Activated naive CD8-positive, alpha-beta T cell treated with anti-CD3 and anti-CD28 coated beads, Interleukin-2, amount 50 U/mL, for 24 hours (primary cell): ENCODE data around the gene RASA4B.
A peak's percentile ranks its signal among the peaks of the same experiment; 100 is the strongest.

Experiments used
- ATAC-seq: fragments of 150-1000 bp; cut with Tn5 transposase; one replicate; pipeline ENCODE4 v1.10.0; 2021
- DNase-seq: peaks from one replicate; pipeline ENCODE4 v3.0.0; 2021
- H3K27ac Mint-ChIP-seq: one replicate; pipeline ENCODE4 v1.8.0; 2021; ENCODE audit warnings: mild to moderate bottlenecking, mixed read lengths
- H3K27me3 Mint-ChIP-seq: one replicate; pipeline ENCODE4 v1.8.0; 2021; ENCODE audit warnings: mixed read lengths
- H3K36me3 Mint-ChIP-seq: one replicate; pipeline ENCODE4 v1.8.0; 2021; ENCODE audit warnings: low read depth, mixed read lengths
- H3K4me1 Mint-ChIP-seq: one replicate; pipeline ENCODE4 v1.8.0; 2021; ENCODE audit warnings: mixed read lengths
- H3K4me3 Mint-ChIP-seq: one replicate; pipeline ENCODE4 v1.8.0; 2021; ENCODE audit warnings: mild to moderate bottlenecking, moderate library complexity, mixed read lengths
- H3K9me3 Mint-ChIP-seq: one replicate; pipeline ENCODE4 v1.8.0; 2021; ENCODE audit warnings: mixed read lengths

Gene RASA4B

DNA sequence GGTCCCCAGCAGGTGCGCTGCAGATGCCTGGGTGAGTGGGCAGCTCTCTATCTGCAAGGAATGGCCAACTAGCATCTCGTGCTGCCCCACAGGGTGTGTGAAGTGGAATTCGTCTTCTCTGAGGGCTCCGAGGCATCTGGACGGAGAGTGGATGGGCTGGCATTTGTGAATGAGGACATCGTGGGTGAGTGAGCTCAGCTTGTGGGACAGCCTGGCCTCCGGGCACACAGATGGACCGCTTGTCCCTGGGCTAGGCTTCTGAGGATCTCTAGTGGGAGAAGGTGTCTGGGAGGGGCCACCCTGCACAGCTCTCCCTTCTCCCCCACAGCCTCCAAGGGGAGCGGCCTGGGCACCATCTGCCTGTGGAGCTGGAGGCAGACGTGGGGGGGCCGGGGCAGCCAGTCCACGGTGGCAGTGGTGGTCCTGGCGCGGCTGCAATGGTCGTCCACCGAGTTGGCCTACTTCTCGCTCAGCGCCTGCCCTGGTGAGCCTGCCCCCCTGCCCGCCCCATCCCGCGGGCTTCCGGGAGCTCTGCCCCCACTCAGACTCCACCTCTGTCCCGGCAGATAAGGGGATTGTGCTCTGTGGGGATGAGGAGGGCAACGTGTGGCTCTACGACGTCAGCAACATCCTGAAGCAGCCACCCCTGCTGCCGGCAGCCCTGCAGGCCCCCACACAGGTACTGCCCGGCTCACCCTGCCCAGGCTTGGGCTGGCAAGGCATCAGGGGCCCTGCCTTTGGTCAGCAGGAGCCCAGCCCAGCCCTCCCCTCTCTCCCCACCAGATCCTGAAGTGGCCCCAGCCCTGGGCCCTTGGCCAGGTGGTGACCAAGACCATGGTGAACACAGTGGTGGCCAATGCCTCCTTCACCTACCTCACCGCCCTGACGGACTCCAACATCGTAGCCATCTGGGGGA lies 45.2 kb downstream of the RASA4B start:
- Mint-ChIP-seq H3K27me3 (no peaks in the 10 kb centered on the region), H3K4me3 (no peak overlapping the region), H3K4me1 (no peaks in the 10 kb centered on the region), H3K9me3 (no peaks in the 10 kb centered on the region), H3K36me3 (no peaks in the 10 kb centered on the region), H3K27ac (no peak overlapping the region)
- DNase-seq (no peak), ATAC-seq (no peak)

DNA sequence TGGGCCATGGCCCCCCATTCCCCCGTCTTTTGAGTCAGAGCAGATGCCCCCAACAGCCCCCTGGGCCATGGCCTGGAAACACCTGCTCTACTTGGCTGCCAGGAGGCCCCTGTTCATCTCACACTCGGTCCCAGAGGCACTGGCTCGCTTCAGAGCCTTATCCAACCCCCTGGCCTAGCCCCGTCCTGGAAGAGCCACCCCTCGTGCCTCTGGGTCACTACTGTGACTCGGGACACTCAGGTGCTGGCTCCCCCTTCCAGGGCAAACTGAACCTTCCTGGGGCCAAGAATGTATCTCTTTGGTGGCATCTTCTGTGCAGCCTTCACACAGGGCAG lies 45.8 kb downstream of the RASA4B start:
- ATAC-seq (no peak), DNase-seq (no peak)
- Mint-ChIP-seq H3K27me3 (no peaks in the 10 kb centered on the region), H3K4me1 (peaks cover 2% of the 10 kb centered on the region), H3K36me3 (peaks cover under 1% of the 10 kb centered on the region), H3K9me3 (no peaks in the 10 kb centered on the region), H3K4me3 (no peak overlapping the region), H3K27ac (no peak overlapping the region)

DNA sequence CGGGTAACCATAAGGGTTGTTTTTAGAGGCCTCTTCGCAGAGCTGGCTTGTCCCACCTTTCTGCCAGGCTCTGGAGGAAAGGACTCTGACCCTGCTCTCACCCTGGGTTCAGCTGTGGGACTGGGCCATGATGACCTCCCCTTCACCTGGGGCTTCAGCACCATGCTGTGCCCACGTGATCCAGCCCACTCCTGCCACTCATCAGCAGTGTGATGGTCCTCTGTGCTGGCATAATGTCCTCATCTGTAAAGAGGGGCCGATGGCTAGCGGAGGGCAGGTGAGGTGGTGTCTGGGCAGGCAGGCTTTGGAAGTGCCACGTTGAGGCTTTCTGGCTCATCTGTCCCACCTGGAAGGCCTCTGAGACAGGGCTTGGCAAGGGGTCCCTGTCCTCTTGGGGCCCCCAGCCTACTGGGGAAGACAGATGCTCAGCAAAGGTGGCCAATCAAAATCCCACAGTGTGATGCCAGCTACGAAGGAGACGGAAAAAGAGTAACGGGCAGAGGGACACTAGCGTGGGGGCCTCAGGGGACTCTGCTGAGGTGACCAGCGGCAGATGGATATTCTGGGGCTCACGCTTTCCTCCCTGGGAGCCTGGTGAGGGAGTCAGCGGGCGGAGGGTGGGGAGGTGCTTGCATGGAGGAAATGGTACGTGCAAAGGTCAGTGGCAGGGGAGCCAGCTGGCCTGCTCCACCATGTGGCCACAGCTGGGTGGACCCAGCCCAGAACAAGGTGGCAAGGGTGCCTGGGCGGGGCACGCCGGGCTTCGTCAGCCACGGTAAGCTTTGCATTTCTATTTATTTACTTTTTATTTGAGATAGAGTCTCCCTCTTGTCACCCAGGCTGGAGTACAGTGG lies 47.4 kb downstream of the RASA4B start:
- no peaks in the 10 kb centered on the region for H3K9me3 Mint-ChIP-seq
- peaks cover 16% of the 10 kb centered on the region for H3K4me1 Mint-ChIP-seq
- no peak for ATAC-seq
- H3K36me3 Mint-ChIP-seq = peaks cover 4% of the 10 kb centered on the region
- H3K27me3 Mint-ChIP-seq = no peaks in the 10 kb centered on the region
- DNase-seq = no peak
- no peak overlapping the region for H3K27ac Mint-ChIP-seq
- H3K4me3 Mint-ChIP-seq = no peak overlapping the region

DNA sequence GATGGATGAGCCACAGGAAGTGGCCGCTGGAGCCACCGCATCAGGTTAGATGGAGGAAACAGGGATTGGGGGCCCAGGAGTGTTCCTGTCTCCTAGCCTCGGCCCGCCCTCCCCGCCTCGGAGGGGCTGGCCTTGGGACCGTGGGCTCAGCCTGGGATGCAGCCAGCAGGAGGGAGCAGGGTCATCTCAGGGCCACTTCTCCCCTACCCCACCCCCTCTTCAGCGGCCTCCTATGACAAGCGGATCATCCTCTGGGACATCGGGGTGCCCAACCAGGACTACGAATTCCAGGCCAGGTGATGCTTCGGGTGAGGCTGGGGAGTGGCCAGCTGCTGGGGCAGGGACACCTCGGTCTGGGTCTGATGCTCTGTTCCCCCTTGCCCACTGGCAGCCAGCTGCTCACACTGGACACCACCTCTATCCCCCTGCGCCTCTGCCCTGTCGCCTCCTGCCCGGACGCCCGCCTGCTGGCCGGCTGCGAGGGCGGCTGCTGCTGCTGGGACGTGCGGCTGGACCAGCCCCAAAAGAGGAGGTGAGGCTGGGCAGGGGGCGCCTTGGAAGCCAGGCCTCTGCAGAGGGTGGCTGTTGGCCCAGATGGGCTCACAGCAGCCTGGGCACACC lies 48.1 kb downstream of the RASA4B start:
- H3K27ac Mint-ChIP-seq = no peak overlapping the region
- DNase-seq = no peak
- no peaks in the 10 kb centered on the region for H3K27me3 Mint-ChIP-seq
- H3K36me3 Mint-ChIP-seq = peaks cover 4% of the 10 kb centered on the region
- no peak for ATAC-seq
- peaks cover 16% of the 10 kb centered on the region for H3K4me1 Mint-ChIP-seq
- no peaks in the 10 kb centered on the region for H3K9me3 Mint-ChIP-seq
- no peak overlapping the region for H3K4me3 Mint-ChIP-seq

DNA sequence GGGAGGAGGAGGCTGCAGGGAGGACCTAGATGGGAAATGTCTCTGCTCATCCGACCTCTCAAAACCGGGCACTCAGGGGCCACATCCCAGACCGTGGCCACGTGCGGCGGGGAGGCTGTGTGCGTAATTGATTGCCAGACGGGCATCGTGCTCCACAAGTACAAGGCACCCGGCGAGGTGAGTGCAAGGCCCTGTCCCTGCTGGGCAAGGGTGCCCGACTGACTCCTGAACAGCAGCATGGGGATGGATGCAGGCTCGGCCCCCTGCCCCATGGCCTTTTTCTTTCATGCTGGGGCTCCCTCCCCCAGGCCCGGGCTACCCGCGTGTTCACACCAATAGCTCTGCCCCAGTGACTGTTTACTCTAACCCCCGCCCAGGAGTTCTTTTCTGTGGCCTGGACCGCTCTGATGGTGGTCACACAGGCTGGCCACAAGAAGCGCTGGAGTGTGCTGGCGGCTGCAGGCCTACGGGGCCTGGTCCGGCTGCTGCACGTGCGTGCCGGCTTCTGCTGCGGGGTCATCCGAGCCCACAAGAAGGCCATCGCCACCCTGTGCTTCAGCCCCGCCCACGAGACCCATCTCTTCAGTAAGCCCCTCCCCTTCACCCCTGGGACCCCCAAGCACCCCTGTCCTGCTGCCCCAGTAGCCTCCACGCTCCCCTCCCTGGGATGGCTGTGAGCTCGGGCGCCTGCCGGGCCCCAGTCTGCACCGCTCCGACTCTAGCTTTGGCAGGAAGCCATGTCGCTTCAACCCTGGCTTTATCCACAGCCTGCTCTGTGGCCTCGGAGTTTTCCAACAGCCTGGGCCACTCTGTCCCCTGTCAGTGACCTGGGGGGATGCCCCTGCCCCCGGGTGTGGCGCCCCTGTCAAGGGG lies 48.9 kb downstream of the RASA4B start:
- no peak for DNase-seq
- peaks cover 23% of the 10 kb centered on the region for H3K4me1 Mint-ChIP-seq
- ATAC-seq = no peak
- H3K36me3 Mint-ChIP-seq = peaks cover 4% of the 10 kb centered on the region
- H3K27me3 Mint-ChIP-seq = no peaks in the 10 kb centered on the region
- no peak overlapping the region for H3K27ac Mint-ChIP-seq
- H3K4me3 Mint-ChIP-seq = no peak overlapping the region
- no peaks in the 10 kb centered on the region for H3K9me3 Mint-ChIP-seq

DNA sequence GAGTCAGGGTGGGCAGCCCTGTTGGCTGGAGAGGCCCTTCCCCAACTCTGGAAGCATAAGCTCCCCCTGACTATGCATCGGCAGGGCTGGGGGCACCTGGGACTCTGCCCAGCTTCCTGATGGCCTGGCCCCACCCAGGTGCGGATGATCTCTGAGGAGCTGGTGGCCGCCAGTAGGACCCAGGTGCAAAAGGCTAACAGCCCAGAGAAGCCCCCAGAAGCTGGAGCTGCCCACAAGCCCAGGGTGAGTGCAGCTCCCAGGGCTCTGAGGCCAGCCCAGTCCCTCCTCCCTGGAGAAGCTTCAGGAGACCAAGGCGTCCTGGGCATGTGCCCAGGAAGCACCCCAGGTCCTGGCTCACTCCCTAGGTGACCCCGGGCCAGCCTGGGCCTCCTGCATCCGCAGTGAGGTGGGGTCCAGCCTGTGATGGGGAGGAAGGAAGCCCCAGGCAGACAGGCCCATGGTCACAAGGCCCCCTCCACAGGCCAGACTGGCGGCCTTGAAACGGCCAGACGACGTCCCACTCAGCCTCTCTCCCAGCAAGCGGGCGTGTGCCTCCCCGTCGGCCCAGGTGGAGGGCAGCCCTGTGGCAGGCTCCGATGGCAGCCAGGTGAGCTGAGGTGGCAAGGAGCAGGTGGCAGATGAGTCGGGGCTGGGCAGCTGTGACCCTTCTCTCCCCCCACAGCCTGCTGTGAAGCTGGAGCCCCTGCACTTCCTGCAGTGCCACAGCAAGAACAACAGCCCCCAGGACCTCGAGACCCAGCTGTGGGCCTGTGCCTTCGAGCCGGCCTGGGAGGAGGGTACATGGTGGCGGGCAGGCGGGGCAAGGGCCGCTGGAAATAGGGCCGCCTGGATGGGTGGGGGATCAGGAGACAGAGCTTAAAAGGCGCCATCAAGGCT lies 49.7 kb downstream of the RASA4B start:
- Mint-ChIP-seq H3K27me3 (no peaks in the 10 kb centered on the region), H3K4me1 (peaks cover 26% of the 10 kb centered on the region), H3K9me3 (no peaks in the 10 kb centered on the region), H3K27ac (no peak overlapping the region), H3K36me3 (peaks cover 4% of the 10 kb centered on the region), H3K4me3 (no peak overlapping the region)
- no peak for DNase-seq
- no peak for ATAC-seq

DNA sequence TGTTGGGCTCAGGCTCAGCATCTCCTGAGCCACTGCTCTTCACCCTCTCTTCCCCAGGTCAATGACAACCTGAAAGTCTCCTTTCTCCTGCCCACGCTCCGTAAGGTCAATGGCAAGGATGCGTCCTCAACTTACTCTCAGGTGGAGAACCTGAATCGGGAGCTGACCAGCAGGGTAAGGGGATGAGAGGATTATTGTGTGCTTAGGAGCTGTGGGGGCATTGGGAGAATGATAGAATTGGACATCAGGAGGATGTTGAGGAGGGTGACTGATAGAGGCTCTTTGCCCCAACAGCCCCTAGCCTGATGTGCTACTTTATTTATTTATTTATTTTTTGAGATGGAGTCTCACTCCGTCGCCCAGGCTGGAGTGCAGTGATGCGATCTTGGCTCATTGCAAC lies 51.5 kb downstream of the RASA4B start:
- H3K27ac Mint-ChIP-seq = no peak overlapping the region

DNA sequence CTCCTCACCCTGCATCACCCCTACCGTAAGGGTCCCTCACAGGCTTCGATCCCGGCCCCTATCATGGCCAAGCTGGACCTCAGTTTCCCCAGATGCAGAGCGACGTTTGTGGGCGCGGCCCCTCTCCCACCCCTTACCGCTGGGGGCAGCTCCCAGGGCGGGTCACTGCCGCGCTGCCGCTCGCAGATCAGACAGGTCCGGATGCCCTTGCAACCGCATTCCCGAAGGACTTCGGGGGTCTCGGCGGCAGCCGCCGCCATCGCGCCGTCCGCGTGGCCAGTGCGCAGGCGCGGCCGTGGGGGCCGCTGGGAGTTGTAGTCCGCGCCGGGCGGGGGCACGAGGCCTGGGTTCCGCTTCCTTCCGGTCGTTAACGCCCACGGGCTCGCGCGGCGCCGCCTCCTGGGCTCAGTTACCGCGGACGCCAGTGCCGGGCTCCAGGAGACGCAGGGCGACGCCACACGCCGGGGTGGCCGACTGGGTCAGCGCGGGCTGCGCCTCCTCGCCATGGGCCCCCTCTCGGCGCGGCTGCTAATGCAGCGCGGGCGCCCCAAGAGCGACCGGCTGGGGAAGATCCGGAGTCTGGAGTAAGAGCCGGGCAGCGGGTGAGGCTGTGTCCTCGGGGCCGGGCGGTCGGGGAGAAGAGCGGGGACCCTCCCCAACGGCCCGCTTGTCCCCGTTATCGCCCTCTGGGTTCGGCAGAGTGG lies 52.8 kb downstream of the RASA4B start, which contains the start of the genes ALKBH4 and LRWD1:
Gene ALKBH4, minus strand, starts transcription at position 287 of the 704 bp plus-strand sequence. Its CDS starts 27 bp downstream, at position 260.
Gene LRWD1, plus strand, starts transcription at position 408 of the 704 bp plus-strand sequence. Its CDS starts 97 bp downstream, at position 505.
- Mint-ChIP-seq H3K27me3 (no peaks in the 10 kb centered on the region), H3K36me3 (peaks cover 4% of the 10 kb centered on the region), H3K27ac (peak within 1 kb of the TSS; percentile 80), H3K4me3 (peak within 1 kb of the TSS; percentile 92), H3K4me1 (peaks cover 28% of the 10 kb centered on the region), H3K9me3 (no peaks in the 10 kb centered on the region)
- DNase-seq = peak; percentile 98
- ATAC-seq = peak; percentile 93

More for the DNA sequence above, 51.5 kb downstream of the RASA4B start:
- DNase-seq (no peak), ATAC-seq (no peak)
- Mint-ChIP-seq H3K4me3 (peak overlapping the region; percentile 92), H3K36me3 (peaks cover 4% of the 10 kb centered on the region), H3K4me1 (peaks cover 28% of the 10 kb centered on the region), H3K27me3 (no peaks in the 10 kb centered on the region), H3K9me3 (no peaks in the 10 kb centered on the region)

DNA sequence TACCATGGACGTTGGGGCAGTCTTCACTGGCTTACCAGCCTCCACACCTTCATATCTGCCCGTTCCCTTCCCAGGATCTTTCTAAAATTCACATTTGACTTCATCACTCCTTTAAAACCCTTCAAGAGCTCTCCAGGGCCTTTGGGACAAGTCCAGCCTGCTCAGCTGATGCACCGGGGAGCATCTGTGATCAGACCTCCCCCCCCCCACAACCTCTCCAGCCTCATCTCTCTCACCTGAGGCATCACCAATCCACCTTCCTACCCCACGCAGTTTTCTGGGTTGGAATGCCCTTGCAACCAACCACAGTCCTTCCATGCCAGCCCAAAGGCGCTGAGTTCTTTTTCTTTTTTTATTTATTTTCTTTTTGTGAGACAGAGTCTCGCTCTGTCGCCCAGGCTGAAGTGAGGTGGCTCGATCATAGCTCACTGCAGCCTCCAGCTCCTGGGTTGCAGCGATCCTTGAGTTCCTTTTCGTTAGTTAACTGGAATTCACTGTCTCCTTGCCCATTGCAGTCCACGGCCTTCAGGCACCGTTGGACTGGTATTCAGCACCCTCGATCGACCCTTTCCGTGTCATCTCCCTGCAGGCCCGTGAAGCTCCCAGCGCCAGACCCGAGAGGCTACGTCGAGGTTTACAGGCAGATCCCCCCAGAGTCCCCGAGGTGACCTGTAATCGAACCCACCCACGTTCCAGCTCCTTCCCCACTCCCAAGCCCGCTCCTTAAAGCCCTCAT lies 53.6 kb downstream of the RASA4B start:
- ATAC-seq = no peak

DNA sequence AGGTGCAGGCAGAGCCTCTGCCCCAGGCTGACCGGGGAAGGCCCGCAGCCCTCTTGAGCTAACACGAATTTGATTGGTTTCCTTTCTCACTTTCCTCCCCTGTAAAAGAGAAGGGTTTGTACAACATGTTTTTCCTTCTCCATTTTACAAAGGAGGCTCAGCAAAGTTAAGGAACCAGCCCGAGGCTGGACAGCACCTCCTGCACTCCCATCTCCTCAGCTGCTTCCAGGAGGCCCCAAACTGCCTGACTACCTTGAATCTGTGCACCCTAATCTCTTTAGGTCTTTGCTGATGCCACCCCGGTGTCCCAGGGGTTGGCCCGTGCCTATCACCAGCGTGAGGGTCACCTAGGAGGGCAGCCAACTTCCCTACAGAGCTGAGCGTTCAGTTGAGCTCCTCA lies 57.1 kb downstream of the RASA4B start:
- ATAC-seq = no peak

More for the DNA sequence above, 53.6 kb downstream of the RASA4B start:
- peaks cover 4% of the 10 kb centered on the region for H3K36me3 Mint-ChIP-seq
- DNase-seq = peak; percentile 20
- H3K4me1 Mint-ChIP-seq = peaks cover 28% of the 10 kb centered on the region
- H3K27ac Mint-ChIP-seq = peak overlapping the region; percentile 80
- H3K27me3 Mint-ChIP-seq = no peaks in the 10 kb centered on the region
- peak overlapping the region; percentile 92 for H3K4me3 Mint-ChIP-seq
- H3K9me3 Mint-ChIP-seq = no peaks in the 10 kb centered on the region

DNA sequence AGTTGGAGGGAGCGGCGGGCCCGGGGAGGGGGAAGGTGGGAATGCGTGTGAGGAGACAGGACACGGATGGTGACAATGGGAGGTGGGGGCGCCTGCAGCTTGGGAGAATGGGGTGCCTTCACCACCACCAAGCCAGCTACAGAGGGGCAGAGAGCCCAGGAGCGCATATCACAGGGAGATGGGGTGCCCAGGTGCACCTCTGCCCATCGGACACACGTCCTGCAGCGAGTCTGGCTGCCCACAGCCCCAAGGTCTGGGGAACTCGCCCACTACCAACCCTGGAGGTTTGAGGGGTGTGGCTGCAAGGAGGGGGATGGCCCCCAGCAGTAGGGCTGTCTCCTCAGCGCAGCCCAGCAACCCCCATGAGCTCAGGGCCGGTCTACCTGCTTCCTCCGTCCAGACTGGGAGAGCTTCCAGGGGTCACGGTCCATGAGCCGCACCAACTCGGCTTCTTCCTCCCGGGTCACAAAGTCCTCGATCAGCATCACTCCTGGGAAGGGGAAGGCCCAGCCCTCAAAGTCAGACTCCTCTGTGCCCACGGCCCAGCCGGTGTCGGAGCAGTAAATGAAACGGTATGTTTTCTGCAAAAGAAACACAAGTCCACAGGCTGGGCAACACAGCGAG lies 58.2 kb downstream of the RASA4B start:
- Mint-ChIP-seq H3K4me1 (peaks cover 11% of the 10 kb centered on the region), H3K4me3 (no peak overlapping the region), H3K27ac (no peak overlapping the region), H3K27me3 (no peaks in the 10 kb centered on the region), H3K9me3 (no peaks in the 10 kb centered on the region), H3K36me3 (peaks cover 1% of the 10 kb centered on the region)
- ATAC-seq (no peak), DNase-seq (no peak)

More for the DNA sequence above, 57.1 kb downstream of the RASA4B start:
- Mint-ChIP-seq H3K9me3 (no peaks in the 10 kb centered on the region), H3K36me3 (peaks cover 1% of the 10 kb centered on the region), H3K27me3 (no peaks in the 10 kb centered on the region), H3K4me3 (no peak overlapping the region), H3K4me1 (peaks cover 13% of the 10 kb centered on the region), H3K27ac (no peak overlapping the region)
- no peak for DNase-seq
